Measurements from ENCODE around the gene MARCHF6. TPM values are rescaled to one million over a fixed set of nuclear protein-coding genes. Genes with fewer than 3 reads are reported as not detected.
A peak's percentile ranks its signal among the peaks of the same experiment; 100 is the strongest.

MARCHF6 gene
- total and polyA plus RNA-seq, 12 donors: 30.4 to 210 (median 185) TPM

- H3K27ac ChIP-seq: peak overlapping the region in 8 of 10 donors; percentile 97 to 99 (median 99)
- H3K36me3 ChIP-seq: no peaks in the 10 kb centered on the region
- peaks cover 0 to 37% (median 29%) of the 10 kb centered on the region in 9 donors for H3K4me1 ChIP-seq
- H3K27me3 ChIP-seq: no peaks in the 10 kb centered on the region
- WGBS, 2 donors: 50 to 64% methylated on average over 6 of the region's 6 CpGs
- no peak overlapping the region for H3K4me3 ChIP-seq
- no peaks in the 10 kb centered on the region for H3K9me3 ChIP-seq
- peak in 1 of 2 donors; percentile 57 for DNase-seq
- intact Hi-C loops (cut with DNase I): no loop called here
- no peak for TF ChIP-seq CTCF (IDR thresholded peaks at IDR 0.05)
- ATAC-seq: peak; percentile 2 to 77 (median 59)
These were observed 2.1 kb upstream of the MARCHF6 start for GRCh38 chr5:10351199-10351905.

GRCh38 chr5:10351919-10352318 lies 1.6 kb upstream of the MARCHF6 start:
- peak overlapping the region in 8 of 10 donors; percentile 97 to 99 (median 99) for H3K27ac ChIP-seq
- intact Hi-C loops (cut with DNase I): no loop called here
- H3K4me1 ChIP-seq: peaks cover 0 to 43% (median 35%) of the 10 kb centered on the region in 9 donors
- TF ChIP-seq CTCF (IDR thresholded peaks at IDR 0.05): no peak
- ATAC-seq (no peak), DNase-seq (no peak)
- H3K27me3 ChIP-seq: no peaks in the 10 kb centered on the region
- no peaks in the 10 kb centered on the region for H3K9me3 ChIP-seq
- H3K36me3 ChIP-seq: no peaks in the 10 kb centered on the region
- H3K4me3 ChIP-seq: no peak overlapping the region
- WGBS, 2 donors: 79 to 83% methylated on average over 8 of the region's 8 CpGs

GRCh38 chr5:10352430-10353240 lies 860 bp upstream of the MARCHF6 start:
- ATAC-seq: peak in 7 of 8 donors; percentile 7 to 50 (median 41)
- intact Hi-C loops (cut with DNase I): no loop called here

More at GRCh38 chr5:10352430-10353240, 860 bp upstream of the MARCHF6 start:
- no peak for TF ChIP-seq CTCF (IDR thresholded peaks at IDR 0.05)
- WGBS, 2 donors: 24 to 25% methylated on average over 19 of the region's 19 CpGs
- H3K27me3 ChIP-seq: no peaks in the 10 kb centered on the region
- no peak for DNase-seq
- no peaks in the 10 kb centered on the region for H3K36me3 ChIP-seq
- no peaks in the 10 kb centered on the region for H3K9me3 ChIP-seq
- H3K4me1 ChIP-seq: peaks cover 0 to 50% (median 41%) of the 10 kb centered on the region in 9 donors
- peak overlapping the region; percentile 94 to 99 (median 98) for H3K27ac ChIP-seq
- peak overlapping the region; percentile 68 to 95 (median 91) for H3K4me3 ChIP-seq

Data from heart right ventricle (tissue), 16 donors.